ENCODE results near the gene THTPA.

DNA sequence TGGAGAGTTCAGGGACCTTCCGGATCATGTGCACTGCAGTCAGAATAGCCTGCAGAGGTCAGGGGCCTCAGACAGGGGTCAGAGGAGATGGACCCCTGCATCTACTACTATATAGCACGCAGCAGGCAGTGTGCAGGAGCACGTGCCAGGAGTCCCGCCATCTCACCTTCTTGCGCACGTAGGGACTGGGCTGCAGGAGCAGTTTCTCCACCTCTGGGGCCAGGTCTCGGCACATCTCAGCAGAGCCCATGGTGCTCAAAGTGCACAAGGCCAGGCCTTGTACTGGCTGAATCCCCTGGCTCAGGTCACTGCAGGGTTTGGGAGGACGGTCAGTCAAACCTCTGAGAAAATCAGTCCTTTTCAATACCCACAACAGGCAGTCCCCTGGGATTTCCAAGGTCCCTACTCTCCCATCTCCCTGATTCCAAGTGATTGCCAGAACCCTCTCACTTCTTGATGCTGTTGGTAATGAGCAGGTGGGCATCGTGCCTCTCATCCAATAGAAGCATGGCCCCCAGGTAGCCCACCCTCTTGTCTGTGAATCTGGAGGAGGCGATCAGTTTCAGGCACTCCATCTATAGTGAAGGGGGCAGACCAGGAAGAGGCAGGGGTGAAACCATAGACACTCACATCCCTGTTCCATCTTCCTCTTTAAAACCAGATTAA lies 10.2 kb downstream of the THTPA start:
- no peak for TF ChIP-seq CTCF (IDR thresholded peaks at IDR 0.05)
- TF ChIP-seq POLR2A (IDR thresholded peaks at IDR 0.05) = no peak

Measured in esophagus squamous epithelium (tissue), 4 donors.